Measurements from ENCODE around the gene PPP2R2D.

- TF ChIP-seq ZFP30 (CRISPR knock-in tag; IDR thresholded peaks at IDR 0.05) = no peak
- TF ChIP-seq GLIS3 (CRISPR knock-in tag; IDR thresholded peaks at IDR 0.05) = no peak
Measured at GRCh38 chr10:131912620-131913019, 11.8 kb downstream of the PPP2R2D start.

All from SK-N-SH treated with all-trans-retinoic acid at 6 μM for 48 hours (cell line).